NCI-H524 treated with DMSO at 0.1 percent for 48 hours (cell line): ENCODE data around the gene YIPF1.

Experiments
- DNase-seq: peaks from one replicate; lab custom pipeline; 2025; lab: John Stamatoyannopoulos, UW

Gene YIPF1

GRCh38 chr1:53889304-53890298, at the start of gene YIPF1:
Gene YIPF1 (minus strand): TSS chr1:53889797. CDS start chr1:53888937, 860 bp downstream.
- peak; percentile 12 for DNase-seq

GRCh38 chr1:53938136-53938830, 48.7 kb upstream of the YIPF1 start:
- no peak for DNase-seq

- DNase-seq = no peak
Observed at GRCh38 chr1:53936430-53936829, 46.8 kb upstream of the YIPF1 start.

GRCh38 chr1:53934170-53934765, 44.7 kb upstream of the YIPF1 start:
- no peak for DNase-seq

- no peak for DNase-seq
Observed at GRCh38 chr1:53931523-53931922, 41.9 kb upstream of the YIPF1 start.

- DNase-seq = no peak
Observed at GRCh38 chr1:53930932-53931331, 41.3 kb upstream of the YIPF1 start.

- no peak for DNase-seq
Observed at GRCh38 chr1:53929246-53929960, 39.8 kb upstream of the YIPF1 start.

GRCh38 chr1:53927376-53927881, 37.8 kb upstream of the YIPF1 start:
- no peak for DNase-seq

- no peak for DNase-seq
Observed at GRCh38 chr1:53919675-53920066, 30.1 kb upstream of the YIPF1 start.

GRCh38 chr1:53918343-53918742, 28.7 kb upstream of the YIPF1 start:
- no peak for DNase-seq

GRCh38 chr1:53913352-53914033, 23.9 kb upstream of the YIPF1 start:
- no peak for DNase-seq

- DNase-seq = no peak
Observed at GRCh38 chr1:53911442-53911841, 21.8 kb upstream of the YIPF1 start.

GRCh38 chr1:53909946-53910345, 20.3 kb upstream of the YIPF1 start:
- no peak for DNase-seq

GRCh38 chr1:53906121-53906520, 16.5 kb upstream of the YIPF1 start:
- no peak for DNase-seq

GRCh38 chr1:53905509-53905908, 15.9 kb upstream of the YIPF1 start:
- no peak for DNase-seq

- no peak for DNase-seq
Observed at GRCh38 chr1:53902235-53903138, 12.9 kb upstream of the YIPF1 start.

- DNase-seq = no peak
Observed at GRCh38 chr1:53899708-53900107, 10.1 kb upstream of the YIPF1 start.

- DNase-seq = no peak
Observed at GRCh38 chr1:53899206-53899628, 9.6 kb upstream of the YIPF1 start.

- DNase-seq = no peak
Observed at GRCh38 chr1:53896635-53897229, 7.1 kb upstream of the YIPF1 start.

GRCh38 chr1:53895421-53895820, 5.8 kb upstream of the YIPF1 start:
- no peak for DNase-seq
